Measurements from ENCODE around the gene COLEC12.

COLEC12 gene

DNA sequence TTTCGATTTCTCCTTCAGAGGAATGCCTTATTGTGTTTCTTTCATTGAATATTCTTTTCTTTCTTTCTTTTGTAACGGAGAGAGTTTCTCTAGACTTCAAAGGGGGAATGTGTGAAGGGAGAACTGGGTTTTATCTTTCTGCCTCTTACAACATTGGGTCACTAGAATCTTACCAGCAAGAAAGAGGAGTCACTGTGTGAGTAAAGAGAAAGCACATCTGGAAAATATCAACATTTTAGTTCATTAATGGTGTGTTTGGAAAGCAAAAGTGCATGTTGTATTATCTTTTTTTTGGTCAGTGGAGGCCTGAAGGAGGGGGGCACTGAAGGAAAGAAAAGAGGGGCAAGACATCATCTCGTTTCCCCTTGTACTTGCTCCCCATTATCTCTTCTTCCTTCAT, 146.0 kb downstream of the COLEC12 start:
- no peak overlapping the region for H3K4me3 ChIP-seq (replicated peaks; ENCODE audit: low read depth, low read length)
- TF ChIP-seq CTCF (IDR thresholded peaks at IDR 0.05; ENCODE audit: low read depth, low read length, missing control alignments) = no peak
- DNase-seq (ENCODE audit: extremely low read depth, low read depth) = no peak

- no peak overlapping the region for H3K4me3 ChIP-seq (replicated peaks; ENCODE audit: low read depth, low read length)
- no peak for TF ChIP-seq CTCF (IDR thresholded peaks at IDR 0.05; ENCODE audit: low read depth, low read length, missing control alignments)
- DNase-seq (ENCODE audit: extremely low read depth, low read depth) = no peak
Observed at GRCh38 chr18:354003-354402, 146.5 kb downstream of the COLEC12 start.

GRCh38 chr18:352438-352837, 148.1 kb downstream of the COLEC12 start:
- no peak for DNase-seq (ENCODE audit: extremely low read depth, low read depth)
- H3K4me3 ChIP-seq (replicated peaks; ENCODE audit: low read depth, low read length) = no peak overlapping the region
- TF ChIP-seq CTCF (IDR thresholded peaks at IDR 0.05; ENCODE audit: low read depth, low read length, missing control alignments) = no peak

GRCh38 chr18:350953-351572, 149.4 kb downstream of the COLEC12 start:
- no peak overlapping the region for H3K4me3 ChIP-seq (replicated peaks; ENCODE audit: low read depth, low read length)
- no peak for TF ChIP-seq CTCF (IDR thresholded peaks at IDR 0.05; ENCODE audit: low read depth, low read length, missing control alignments)
- no peak for DNase-seq (ENCODE audit: extremely low read depth, low read depth)

GRCh38 chr18:346600-346999, 153.9 kb downstream of the COLEC12 start:
- DNase-seq (ENCODE audit: extremely low read depth, low read depth) = no peak

GRCh38 chr18:341102-341501, 159.4 kb downstream of the COLEC12 start:
- TF ChIP-seq CTCF (IDR thresholded peaks at IDR 0.05; ENCODE audit: low read depth, low read length, missing control alignments) = no peak
- H3K4me3 ChIP-seq (replicated peaks; ENCODE audit: low read depth, low read length) = no peak overlapping the region
- no peak for DNase-seq (ENCODE audit: extremely low read depth, low read depth)

More at GRCh38 chr18:346600-346999, 153.9 kb downstream of the COLEC12 start:
- H3K4me3 ChIP-seq (replicated peaks; ENCODE audit: low read depth, low read length) = no peak overlapping the region
- TF ChIP-seq CTCF (IDR thresholded peaks at IDR 0.05; ENCODE audit: low read depth, low read length, missing control alignments) = no peak

- H3K4me3 ChIP-seq (replicated peaks; ENCODE audit: low read depth, low read length) = no peak overlapping the region
- TF ChIP-seq CTCF (IDR thresholded peaks at IDR 0.05; ENCODE audit: low read depth, low read length, missing control alignments) = no peak
Observed at GRCh38 chr18:340044-340443, 160.5 kb downstream of the COLEC12 start.

More at GRCh38 chr18:340044-340443, 160.5 kb downstream of the COLEC12 start:
- DNase-seq (ENCODE audit: extremely low read depth, low read depth) = no peak

Measured in HFF-Myc (cell line).